ENCODE data around the gene AMER2. TPM values are rescaled to one million over a fixed set of nuclear protein-coding genes. Genes with fewer than 3 reads are reported as not detected.

Gene AMER2
- total RNA-seq, 1 donor from 2014 or later, result not detected

Other genes starting within 250 kb of the AMER2 start
- gene PABPC3, start 76.2 kb downstream of the AMER2 start, total RNA-seq, result 0.17 and 0.35 TPM in 2 replicates
- 25.3 and 43.9 TPM in 2 replicates for gene MTMR6, start 115.2 kb upstream of the AMER2 start, total RNA-seq
- gene NUP58, start 129.3 kb upstream of the AMER2 start, total RNA-seq, result 60.9 and 86.1 TPM in 2 replicates
- 2.7 and 12.3 TPM in 2 replicates for gene ATP8A2, start 199.7 kb upstream of the AMER2 start, total RNA-seq